ENCODE data around the gene TMTC1.

GRCh38 chr12:29735604-29736003, 48.1 kb downstream of the TMTC1 start:
- TF ChIP-seq POLR2A (IDR thresholded peaks at IDR 0.05) (no peak), CTCF (IDR thresholded peaks at IDR 0.05 in 8 of 11, conservative IDR thresholded peaks at IDR 0.05 in 3 of 11) (no peak), POLR2AphosphoS5 (IDR thresholded peaks at IDR 0.05) (no peak)

Measured in spleen (tissue), 7 donors.